IMR-90 (cell line): ENCODE measurements around the gene AP2M1. TPM values are rescaled to one million over a fixed set of nuclear protein-coding genes. Genes with fewer than 3 reads are reported as not detected.

Experiments used
- polyA plus RNA-seq, 3 experiments: library from polyadenylated mRNA; depleted of rRNA; stranded (reverse); fragments of >200 nt; gene quantifications; 2 replicates each; pipeline ENCODE4 v1.2.3, GENCODE V29; 2012; ENCODE audit warnings: low replicate concordance in 1 of 3
- total RNA-seq: library from RNA; depleted of rRNA; stranded (reverse); fragments of >200 nt; gene quantifications from 2 replicates; pipeline ENCODE4 v1.2.3, GENCODE V29; 2012; rRNA removed

AP2M1 gene
- total and polyA plus RNA-seq, 2 of the 4 experiments (the other 2 are of a cell fraction) = 876 to 1,065 TPM

Other genes starting within 250 kb of the AP2M1 start
- gene ABCC5, start 157.0 kb upstream of the AP2M1 start, total RNA-seq = 8.4 and 9.2 TPM in 2 replicates
- 16.2 and 17.7 TPM in 2 replicates for gene ABCC5, start 157.0 kb upstream of the AP2M1 start, polyA plus RNA-seq (2012; rRNA removed)
- not detected in 2 replicates for gene HTR3D, start 143.1 kb upstream of the AP2M1 start, total RNA-seq
- not detected in 2 replicates for gene HTR3D, start 143.1 kb upstream of the AP2M1 start, polyA plus RNA-seq (2012; rRNA removed)
- not detected in 2 replicates for gene HTR3C, start 121.8 kb upstream of the AP2M1 start, total RNA-seq
- gene HTR3C, start 121.8 kb upstream of the AP2M1 start, polyA plus RNA-seq (2012; rRNA removed) = not detected in 2 replicates
- gene HTR3E, start 77.8 kb upstream of the AP2M1 start, total RNA-seq = not detected in 2 replicates
- not detected in 2 replicates for gene HTR3E, start 77.8 kb upstream of the AP2M1 start, polyA plus RNA-seq (2012; rRNA removed)
- 32.5 and 37.6 TPM in 2 replicates for gene EIF2B5, start 39.5 kb upstream of the AP2M1 start, total RNA-seq
- gene EIF2B5, start 39.5 kb upstream of the AP2M1 start, polyA plus RNA-seq (2012; rRNA removed) = 29.5 and 31.7 TPM in 2 replicates
- 23.3 and 24.2 TPM in 2 replicates for gene DVL3, start 19.5 kb upstream of the AP2M1 start, total RNA-seq
- 40.4 and 41.2 TPM in 2 replicates for gene DVL3, start 19.5 kb upstream of the AP2M1 start, polyA plus RNA-seq (2012; rRNA removed)
- 35.0 and 36.9 TPM in 2 replicates for gene ABCF3, start 11.3 kb downstream of the AP2M1 start, total RNA-seq
- 58.3 and 59.2 TPM in 2 replicates for gene ABCF3, start 11.3 kb downstream of the AP2M1 start, polyA plus RNA-seq (2012; rRNA removed)
- gene VWA5B2, start 54.7 kb downstream of the AP2M1 start, total RNA-seq = not detected in 2 replicates
- not detected in 2 replicates for gene VWA5B2, start 54.7 kb downstream of the AP2M1 start, polyA plus RNA-seq (2012; rRNA removed)
- 19.2 and 19.5 TPM in 2 replicates for gene ALG3, start 74.1 kb downstream of the AP2M1 start, total RNA-seq
- 52.6 and 55.5 TPM in 2 replicates for gene ALG3, start 74.1 kb downstream of the AP2M1 start, polyA plus RNA-seq (2012; rRNA removed)
- gene EEF1AKMT4, start 74.8 kb downstream of the AP2M1 start, total RNA-seq = 2.8 and 2.9 TPM in 2 replicates
- gene EEF1AKMT4, start 74.8 kb downstream of the AP2M1 start, polyA plus RNA-seq (2012; rRNA removed) = 3.6 and 5.3 TPM in 2 replicates
- gene CAMK2N2, start 86.7 kb downstream of the AP2M1 start, total RNA-seq = not detected in 2 replicates
- 0.29 and 0.34 TPM in 2 replicates for gene CAMK2N2, start 86.7 kb downstream of the AP2M1 start, polyA plus RNA-seq (2012; rRNA removed)
- not detected in 2 replicates for gene ECE2, start 101.2 kb downstream of the AP2M1 start, total RNA-seq
- not detected in 2 replicates for gene ECE2, start 101.2 kb downstream of the AP2M1 start, polyA plus RNA-seq (2012; rRNA removed)
- gene PSMD2, start 124.4 kb downstream of the AP2M1 start, total RNA-seq = 697 and 872 TPM in 2 replicates
- gene PSMD2, start 124.4 kb downstream of the AP2M1 start, polyA plus RNA-seq (2012; rRNA removed) = 474 and 514 TPM in 2 replicates
- 225 TPM in 2 replicates for gene EIF4G1, start 139.8 kb downstream of the AP2M1 start, total RNA-seq
- gene EIF4G1, start 139.8 kb downstream of the AP2M1 start, polyA plus RNA-seq (2012; rRNA removed) = 274 and 300 TPM in 2 replicates
- 9.7 and 10.8 TPM in 2 replicates for gene FAM131A, start 162.7 kb downstream of the AP2M1 start, total RNA-seq
- gene FAM131A, start 162.7 kb downstream of the AP2M1 start, polyA plus RNA-seq (2012; rRNA removed) = 16.5 and 19.5 TPM in 2 replicates
- 1.9 and 2.9 TPM in 2 replicates for gene CLCN2, start 186.8 kb downstream of the AP2M1 start, total RNA-seq
- gene CLCN2, start 186.8 kb downstream of the AP2M1 start, polyA plus RNA-seq (2012; rRNA removed) = 5.7 and 5.8 TPM in 2 replicates
- 47.7 and 132 TPM in 2 replicates for gene POLR2H, start 186.9 kb downstream of the AP2M1 start, total RNA-seq
- 103 and 130 TPM in 2 replicates for gene POLR2H, start 186.9 kb downstream of the AP2M1 start, polyA plus RNA-seq (2012; rRNA removed)
- gene THPO, start 203.4 kb downstream of the AP2M1 start, total RNA-seq = not detected in 2 replicates
- not detected in 2 replicates for gene THPO, start 203.4 kb downstream of the AP2M1 start, polyA plus RNA-seq (2012; rRNA removed)
- gene CHRD, start 205.2 kb downstream of the AP2M1 start, total RNA-seq = under 0.01 TPM in 1 of 2 replicates, not detected in the other
- 0.09 TPM in 2 replicates for gene CHRD, start 205.2 kb downstream of the AP2M1 start, polyA plus RNA-seq (2012; rRNA removed)